HEK293T (cell line): ENCODE measurements around the gene LRRIQ1.

Source experiments
- FOXK2 ChIP-seq: fragments of 450-650 bp; IDR thresholded peaks from 2 replicates; pipeline ENCODE4 v1.6.1; 2016; ENCODE audit warnings: mild to moderate bottlenecking
- FOXM1 ChIP-seq: fragments of 450-650 bp; IDR thresholded peaks from 2 replicates; pipeline ENCODE4 v1.6.1; 2017; ENCODE audit warnings: mild to moderate bottlenecking, borderline replicate concordance
- NFRKB ChIP-seq: fragments of 450-650 bp; IDR thresholded peaks from 2 replicates; pipeline ENCODE4 v1.6.1; 2016; ENCODE audit warnings: mild to moderate bottlenecking, moderate library complexity
- SP1 ChIP-seq: fragments of 450-650 bp; IDR thresholded peaks from 2 replicates; pipeline ENCODE4 v1.6.1; 2017
- SUZ12 ChIP-seq: fragments of 450-650 bp; IDR thresholded peaks from 2 replicates; pipeline ENCODE4 v1.6.1; 2016; ENCODE audit warnings: mild to moderate bottlenecking

- TF ChIP-seq FOXM1 (no peak), NFRKB (no peak), SUZ12 (no peak), FOXK2 (no peak), SP1 (no peak)
Observed at GRCh38 chr12:85058339-85058738, 22.2 kb downstream of the LRRIQ1 start.
